HepG2 (cell line): ENCODE results near the gene AMZ1. TPM values are rescaled to one million over a fixed set of nuclear protein-coding genes. Genes with fewer than 3 reads are reported as not detected.

Experiments
- ATAC-seq: fragments of 200-7000 bp; cut with Tn5 transposase; 3 replicates; pipeline ENCODE4 v1.9.1; 2020; ENCODE audit warnings: mild to moderate bottlenecking, moderate library complexity
- BruUV-seq: library from RNA; stranded (reverse); fragments of 400-500 nt; replicated peaks from 2 replicates; lab custom pipeline; 2021; lab: Mats Ljungman, UMichigan
- CTCF ChIA-PET: fragments of 300-600 bp; formaldehyde crosslinking; extraction: SDS; loops from one replicate; lab custom pipeline; 2021; ENCODE audit warnings: low total read pairs, inconsistent platforms, low intra/inter-chr PET ratio; lab: Yijun Ruan, JAX
- POLR2A ChIA-PET: fragments of 350-600 bp; sonication (Branson Sonifier 250); formaldehyde crosslinking; loops from one replicate; lab custom pipeline; 2020; ENCODE audit warnings: antibody characterized with exemption, inconsistent platforms; lab: Yijun Ruan, JAX
- DNase-seq: peaks from one replicate; pipeline ENCODE4 v3.0.0-alpha.2; 2015; ENCODE audit warnings: low spot score
- FAIRE-seq: peaks from 3 replicates; lab custom pipeline; 2011; peaks lifted over from hg19 to GRCh38; lab: Jason Lieb, UNC
- H2AFZ ChIP-seq: one replicate; pipeline ENCODE4 v1.6.1; 2011; ENCODE audit warnings: low read length, inconsistent platforms
- H3K27ac ChIP-seq: fragments of 300-600 bp; 3 replicates; pipeline ENCODE4 v1.8.0; 2011; ENCODE audit warnings: mixed run types, mild to moderate bottlenecking, mixed read lengths, low read length, inconsistent platforms; ENCODE audit not compliant: insufficient read depth; ENCODE audit errors: extremely low read length
- H3K27me3 ChIP-seq, 2 experiments: fragments of 200-600 bp in 1 of 2; 2 replicates in 1 of 2; 3 replicates in 1 of 2; pipeline versions ENCODE4 v1.6.0 to v1.8.0; 2011; ENCODE audit warnings: low read length in 2 of 2, mild to moderate bottlenecking in 2 of 2, moderate library complexity in 2 of 2, inconsistent platforms in 1 of 2; ENCODE audit not compliant: insufficient read depth in 2 of 2, control insufficient read depth in 1 of 2
- H3K36me3 ChIP-seq, 2 experiments: fragments of 200-600 bp in 1 of 2; replicated peaks in 1 of 2; 2 replicates in 1 of 2; 3 replicates in 1 of 2; pipeline versions ENCODE4 v1.5.1 to v1.8.0; 2011; ENCODE audit warnings: low read length in 2 of 2, inconsistent platforms in 1 of 2; ENCODE audit not compliant: insufficient read depth in 2 of 2, control insufficient read depth in 1 of 2
- H3K4me1 ChIP-seq: 2 replicates; pipeline ENCODE4 v1.5.1; 2012; ENCODE audit warnings: low read length, inconsistent platforms; ENCODE audit not compliant: insufficient read depth
- H3K4me2 ChIP-seq: 2 replicates; pipeline ENCODE4 v1.6.0; 2011; ENCODE audit warnings: low read depth, low read length, inconsistent platforms
- H3K4me3 ChIP-seq, 3 experiments: fragments of 200-600 bp in 1 of 3; sonication (generic), shearing (Covaris generic) in 1 of 3; replicated peaks in 1 of 3; 2 replicates each; pipeline ENCODE4 v1.5.1; 2011 to 2016; ENCODE audit warnings: low read length in 3 of 3, inconsistent platforms in 2 of 3, low read depth in 2 of 3, mild to moderate bottlenecking in 2 of 3, control low read depth in 1 of 3, mixed read lengths in 1 of 3; ENCODE audit not compliant: insufficient read depth in 1 of 3
- H3K79me2 ChIP-seq: one replicate; pipeline ENCODE4 v1.6.1; 2011; ENCODE audit warnings: low read length, inconsistent platforms; ENCODE audit not compliant: insufficient read depth
- H3K9ac ChIP-seq: 2 replicates; pipeline ENCODE4 v1.6.0; 2011; ENCODE audit warnings: mild to moderate bottlenecking, low read depth, low read length, inconsistent platforms; ENCODE audit not compliant: insufficient read depth
- H3K9me3 ChIP-seq: 2 replicates; pipeline ENCODE4 v1.5.1; 2012; ENCODE audit warnings: mild to moderate bottlenecking, low read length
- H4K20me1 ChIP-seq: 2 replicates; pipeline ENCODE4 v1.6.0; 2011; ENCODE audit warnings: inconsistent platforms, mild to moderate bottlenecking, low read length, moderate library complexity; ENCODE audit not compliant: insufficient read depth
- TEAD2 ChIP-seq: sonication (generic); formaldehyde crosslinking; IDR thresholded peaks from 2 replicates; pipeline ENCODE4 v1.9.0; 2021; ENCODE audit warnings: missing genetic modification reagents
- TFAP4 ChIP-seq: sonication (generic); IDR thresholded peaks from 2 replicates; pipeline ENCODE4 v1.6.1; 2016; ENCODE audit warnings: low read depth, borderline replicate concordance
- ZNF224 ChIP-seq: sonication (generic); formaldehyde crosslinking; IDR thresholded peaks from 2 replicates; pipeline ENCODE4 v1.5.0; 2020; ENCODE audit warnings: mild to moderate bottlenecking, missing genetic modification reagents
- ZNF333 ChIP-seq: sonication (generic); formaldehyde crosslinking; IDR thresholded peaks from 2 replicates; pipeline ENCODE4 v1.4.0; 2020; ENCODE audit warnings: mild to moderate bottlenecking, missing genetic modification reagents, borderline replicate concordance
- whole genome bisulfite sequencing: methylation state at CpG from one replicate; pipeline ENCODE4 v1.1.6; 2017; ENCODE audit warnings: low lambda C conversion rate; 5-methylcytosine and 5-hydroxymethylcytosine counted together
- in situ Hi-C: cut with HindIII; loops from 2 replicates; pipeline ENCODE4 v1.10.0; 2017; ENCODE audit warnings: low pct_unique_long_range_greater_than_20kb; ENCODE audit not compliant: extremely low pct_ligation_motif_present
- intact Hi-C: fragments of 100-400 bp; cut with micrococcal nuclease; formaldehyde crosslinking; loops from one replicate; pipeline ENCODE4 v1.10.0; 2022; ENCODE audit not compliant: unreplicated experiment
- polyA plus RNA-seq, 8 experiments: library from polyadenylated mRNA; depleted of rRNA in 3 of 8; stranded (reverse) in 7 of 8; unstranded in 1 of 8; fragments of >200 nt; fragmentation: Illumina TruSeq in 4 of 8; extraction: Trizol in 4 of 8; gene quantifications; 2 replicates each; pipeline versions ENCODE4 v1.2.1 to v1.2.3, GENCODE V29; 2011 to 2016; ENCODE audit warnings: low read depth in 4 of 8, missing spikeins in 1 of 8, mixed read lengths in 1 of 8; ENCODE audit not compliant: insufficient read depth in 1 of 8
- total RNA-seq, 5 experiments: library from RNA; depleted of rRNA; stranded (reverse); fragments of >200 nt; fragmentation: Illumina TruSeq; extraction: Trizol; gene quantifications; 2 replicates each; pipeline ENCODE4 v1.2.3, GENCODE V29; 2016; ENCODE audit warnings: low read depth in 1 of 5

AMZ1 gene
- total and polyA plus RNA-seq, 2 of the 13 experiments (the other 11 are each of a cell fraction or from before 2014, with no cell fraction given): 0.03 TPM; not detected in 1

DNA sequence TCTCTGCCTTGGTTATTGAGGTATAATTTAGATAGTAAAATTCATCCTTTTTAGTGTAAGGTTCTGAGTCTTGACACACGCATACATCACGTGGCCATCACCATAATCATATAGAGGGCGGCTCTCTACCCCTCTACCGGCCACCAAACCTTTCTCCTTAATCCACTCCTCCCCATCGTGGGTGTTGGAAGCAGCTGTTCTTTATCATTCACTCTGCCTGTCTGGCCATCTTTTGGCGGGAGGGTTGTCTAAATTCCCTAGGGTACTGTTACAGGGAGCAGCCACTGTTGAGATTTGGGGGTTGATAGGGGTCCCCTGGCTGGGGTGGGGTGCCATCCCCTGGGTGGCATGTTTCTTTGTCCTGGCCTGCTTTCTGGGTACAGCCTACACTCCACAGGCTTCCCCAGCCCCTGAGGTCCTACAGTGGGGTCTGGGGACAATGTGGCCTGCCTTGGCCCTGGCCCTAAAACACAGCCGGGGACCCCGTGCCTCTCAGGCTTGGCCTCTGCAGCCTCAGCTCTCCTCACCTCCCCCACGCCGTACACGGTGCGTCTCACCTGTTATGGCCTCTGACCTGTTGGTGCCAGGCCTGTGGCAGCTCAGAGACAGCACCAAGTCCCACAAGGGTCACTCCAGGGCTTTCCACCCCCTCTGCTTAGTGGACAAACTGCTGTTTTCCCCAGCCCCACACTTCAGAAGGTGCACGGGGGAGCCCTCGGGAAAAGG lies 17.5 kb downstream of the AMZ1 start (continued):
- TF ChIP-seq ZNF224 (CRISPR knock-in tag) (no peak), ZNF333 (CRISPR knock-in tag) (no peak)

- Histone ChIP-seq H3K27me3 (peaks cover 8 to 30% of the 10 kb centered on the region in 2 experiments; a peak in 4 of 5 replicates), H2AFZ (no peak overlapping the region), H3K4me2 (no peak overlapping the region), H3K27ac (no peak overlapping the region), H3K9ac (no peak overlapping the region), H3K4me1 (peaks cover 28% of the 10 kb centered on the region), H4K20me1 (no peaks in the 10 kb centered on the region; the same call in 1 of the 2 replicates), H3K9me3 (no peaks in the 10 kb centered on the region), H3K36me3 (no peaks in the 10 kb centered on the region), H3K4me3 (no peak overlapping the region), H3K79me2 (no peaks in the 10 kb centered on the region)
- no TSS peak for BruUV-seq
- ChIA-PET CTCF (interaction anchor here (1.0 kb wide), 1 partner anchor 36 kb away, joined by 3 read pairs; no protein-coding TSS in a partner anchor), POLR2A (no interaction called here)
- 6% methylated on average over 6 of the region's 6 CpGs for WGBS
- in situ Hi-C loops: loop anchor here (5.0 kb wide), 1 partner anchor 39 kb away; no protein-coding TSS in a partner anchor
- DNase-seq (no peak), ATAC-seq (no peak), FAIRE-seq (no peak)
- intact Hi-C loops: no loop called here
- TF ChIP-seq TFAP4 (peak; percentile 59; the same call in 1 of the 2 replicates), TEAD2 (CRISPR knock-in tag) (no peak)
Measured at GRCh38 chr7:2706685-2707126, 18.7 kb downstream of the AMZ1 start.
